ENCODE measurements around the gene ATG101.
"Not testable (repeated sequence)": the region's sequence is repeated elsewhere in the genome, so short reads cannot be mapped to it uniquely, and the experiment has no call there.

The ATG101 gene

DNA sequence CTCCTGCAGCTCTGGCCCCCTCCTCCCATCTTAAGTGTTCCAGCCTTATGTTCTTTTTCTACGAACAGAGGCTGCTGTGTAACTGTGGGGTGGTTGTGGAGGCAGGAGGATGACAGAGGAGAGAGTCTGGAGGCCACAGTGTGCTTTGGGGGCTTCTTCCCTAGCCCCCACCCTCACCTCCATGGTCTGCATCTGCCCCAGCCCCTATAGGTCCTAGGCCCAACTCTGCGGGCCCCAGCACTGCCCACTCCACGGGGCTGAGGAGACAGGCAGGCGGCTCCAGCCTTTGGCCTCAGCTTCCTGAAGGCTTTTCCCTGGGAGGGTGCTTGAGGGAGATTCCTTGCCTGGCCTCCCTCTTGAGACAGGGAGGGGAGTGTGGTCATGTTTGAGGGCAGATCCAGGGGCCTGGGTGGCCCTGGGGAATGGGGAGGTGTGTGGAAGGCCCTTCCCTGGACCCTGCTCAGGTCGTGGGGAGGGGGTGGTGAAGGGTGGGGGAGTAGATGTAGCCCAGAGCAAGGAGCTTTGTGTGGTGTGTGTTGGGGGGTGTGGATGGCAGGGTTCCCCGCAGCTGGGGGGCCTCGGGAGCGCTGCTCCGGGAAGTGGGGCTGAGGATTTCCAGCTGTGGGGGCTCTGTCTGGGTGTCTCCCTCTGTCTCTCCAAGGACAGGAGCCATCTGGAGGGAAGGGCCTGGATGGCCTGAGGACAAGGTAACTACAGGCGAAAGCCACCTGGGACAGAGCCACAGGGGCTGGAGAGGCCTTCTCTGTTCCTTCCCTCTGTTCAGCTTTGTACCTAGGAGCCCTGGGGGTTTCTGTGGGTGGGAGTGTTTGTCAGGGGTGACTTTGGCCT is 10.8 kb downstream of the ATG101 start:
- DNase-seq: no peak

DNA sequence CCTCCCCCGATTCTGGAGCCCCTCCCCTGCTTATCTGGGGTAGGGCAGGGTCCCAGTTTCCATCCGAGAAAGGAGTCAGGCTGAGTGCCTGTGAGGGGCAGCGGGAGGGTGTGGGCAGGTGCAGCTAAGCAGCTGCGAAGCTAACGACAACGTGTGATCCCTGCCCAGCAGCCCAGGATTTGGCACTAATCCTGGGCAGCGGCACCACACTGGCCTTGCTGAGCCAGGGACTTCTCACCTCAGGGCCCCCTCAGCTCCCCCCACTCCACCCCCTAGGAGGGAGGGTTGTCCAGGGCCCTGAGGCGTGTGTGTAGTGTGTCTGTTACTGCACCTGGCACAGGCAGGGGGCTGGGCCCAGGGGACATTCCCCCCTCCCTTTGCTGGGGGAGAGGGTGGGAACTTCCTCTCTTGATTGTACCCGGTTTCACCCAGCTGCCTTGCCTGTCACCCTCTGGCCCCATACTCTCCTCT is 11.5 kb downstream of the ATG101 start:
- no peak for DNase-seq

DNA sequence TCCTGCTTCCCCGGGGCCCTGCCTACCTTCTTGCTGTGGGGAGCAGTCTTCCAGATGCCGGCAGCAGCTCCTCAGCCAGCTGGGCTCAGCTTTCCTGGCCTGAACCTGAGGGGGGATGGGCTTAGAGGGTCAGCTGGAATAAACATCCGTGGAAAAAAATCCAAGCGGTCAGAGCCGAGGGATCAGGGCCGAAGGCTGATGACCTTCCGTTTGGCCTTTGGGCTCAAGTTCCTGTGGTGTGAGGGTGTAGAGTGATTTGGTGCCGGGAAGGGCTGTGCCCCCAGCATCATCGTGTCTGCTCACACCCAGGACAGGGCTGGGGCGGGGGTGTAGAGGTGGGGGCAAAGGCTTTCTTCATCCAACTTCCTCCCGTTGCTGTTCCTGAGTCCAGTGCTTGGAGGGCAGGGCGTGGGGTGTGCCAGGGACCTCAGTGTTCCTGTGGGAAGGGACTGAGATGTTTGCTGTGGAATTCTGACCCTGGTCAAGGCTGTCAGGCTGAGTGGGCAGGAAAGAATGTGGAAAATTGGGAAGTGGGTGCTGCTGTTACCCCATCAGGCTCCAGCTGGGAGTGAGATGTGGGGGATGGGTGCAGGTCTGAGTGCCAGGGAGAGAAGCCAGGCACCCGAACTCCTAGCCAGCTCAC is 12.4 kb downstream of the ATG101 start:
- no peak for DNase-seq

DNA sequence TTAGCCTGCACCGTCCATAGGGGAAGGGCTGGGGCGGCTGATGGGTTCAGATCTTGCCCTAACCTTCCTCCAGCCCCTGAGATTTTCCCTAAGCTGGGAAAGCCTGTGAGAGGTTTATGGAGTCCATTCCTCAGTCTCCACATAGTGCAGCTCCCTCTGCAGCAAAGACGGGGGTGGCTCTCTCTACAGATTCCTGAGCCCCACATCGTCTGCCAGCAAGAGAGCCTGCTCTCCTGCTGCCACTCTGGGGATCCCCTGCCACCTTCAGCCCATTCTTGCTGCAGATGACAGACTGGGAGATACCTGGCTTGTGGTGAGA is 12.8 kb downstream of the ATG101 start:
- DNase-seq: no peak

DNA sequence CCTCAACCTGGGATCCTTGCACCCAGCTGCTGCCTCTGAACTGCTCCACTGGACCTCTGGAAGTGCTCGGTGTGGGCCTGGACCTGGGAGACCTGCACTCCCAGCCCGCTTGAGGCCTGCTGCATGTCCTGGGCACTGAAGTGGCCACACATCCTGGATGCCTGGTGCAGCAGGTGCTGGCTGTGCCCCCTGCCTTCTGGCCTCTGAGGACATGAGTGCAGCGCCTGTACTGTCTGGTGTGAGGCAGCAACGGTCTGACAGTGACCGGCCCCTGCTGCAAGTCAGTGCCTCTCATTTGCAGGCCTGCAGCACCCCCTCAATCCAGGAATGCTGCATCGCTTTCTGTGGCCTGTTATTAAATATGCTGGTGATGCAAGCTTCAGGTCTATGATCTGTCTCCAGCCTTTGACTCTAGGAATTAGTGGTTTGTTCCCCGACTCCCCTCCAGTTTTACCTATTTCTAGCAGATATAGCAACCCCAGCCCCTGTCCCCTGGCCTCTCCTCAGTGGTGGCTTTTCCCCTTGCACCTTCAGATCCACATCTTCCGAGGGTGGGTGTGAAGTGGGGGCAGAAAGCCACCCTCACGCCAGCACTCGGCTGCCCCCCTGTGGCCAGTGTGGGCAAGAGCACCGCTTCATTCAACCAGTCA is 13.3 kb downstream of the ATG101 start:
- DNase-seq: peak; percentile 68

DNA sequence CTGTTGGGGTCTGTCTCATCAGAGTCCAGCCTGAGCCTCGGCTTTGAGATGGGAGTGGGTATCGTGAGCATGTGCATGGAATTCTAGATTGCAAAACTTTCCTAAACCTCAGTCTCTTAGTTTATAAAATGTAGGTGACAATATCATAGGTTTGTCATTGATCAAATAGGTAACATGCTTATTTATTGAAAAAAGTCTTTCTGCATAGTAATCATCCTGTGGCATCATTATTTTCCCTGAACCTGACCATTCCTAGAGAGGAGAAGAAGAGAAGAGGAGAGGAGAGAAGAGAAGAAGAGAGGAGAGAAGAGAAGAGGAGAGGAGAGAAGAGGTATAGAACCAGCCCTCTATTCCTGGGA is 13.8 kb downstream of the ATG101 start:
- no peak for DNase-seq

DNA sequence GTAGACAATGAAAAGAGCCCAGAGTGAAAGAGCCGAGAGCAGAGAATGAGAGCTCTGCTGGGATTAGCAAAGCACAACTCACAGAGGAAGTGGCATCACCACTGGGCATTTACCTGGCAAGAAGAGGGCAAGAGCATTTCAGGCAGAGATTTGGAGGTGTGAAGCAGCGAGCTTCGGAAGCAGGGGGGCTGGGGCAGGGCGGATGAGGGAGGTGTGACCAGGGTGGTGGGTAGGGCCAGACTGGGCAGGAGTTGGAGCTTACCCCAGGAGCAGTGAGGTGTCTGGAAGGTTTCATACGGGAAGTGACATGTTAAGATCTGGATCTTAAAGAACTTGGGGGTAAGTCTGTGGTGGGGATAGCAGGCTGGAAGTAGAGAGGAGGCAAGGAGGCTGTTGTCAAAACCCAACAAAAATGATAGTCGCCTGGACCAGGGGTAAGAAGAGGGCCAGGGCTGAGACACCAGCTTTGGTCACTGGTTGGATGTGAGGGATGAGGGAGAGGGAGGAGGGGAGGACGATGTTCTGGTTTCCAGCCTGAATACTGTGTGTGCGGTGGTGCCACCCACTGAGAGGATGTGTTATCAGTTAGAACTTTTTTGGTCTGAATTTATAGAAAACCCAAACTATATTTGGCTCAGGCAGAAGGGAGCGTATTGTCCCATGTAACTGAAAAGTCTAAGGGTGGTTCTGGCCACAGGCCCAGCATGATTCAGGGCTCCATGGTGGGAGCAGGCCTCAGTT is 14.9 kb downstream of the ATG101 start:
- no peak for DNase-seq

DNA sequence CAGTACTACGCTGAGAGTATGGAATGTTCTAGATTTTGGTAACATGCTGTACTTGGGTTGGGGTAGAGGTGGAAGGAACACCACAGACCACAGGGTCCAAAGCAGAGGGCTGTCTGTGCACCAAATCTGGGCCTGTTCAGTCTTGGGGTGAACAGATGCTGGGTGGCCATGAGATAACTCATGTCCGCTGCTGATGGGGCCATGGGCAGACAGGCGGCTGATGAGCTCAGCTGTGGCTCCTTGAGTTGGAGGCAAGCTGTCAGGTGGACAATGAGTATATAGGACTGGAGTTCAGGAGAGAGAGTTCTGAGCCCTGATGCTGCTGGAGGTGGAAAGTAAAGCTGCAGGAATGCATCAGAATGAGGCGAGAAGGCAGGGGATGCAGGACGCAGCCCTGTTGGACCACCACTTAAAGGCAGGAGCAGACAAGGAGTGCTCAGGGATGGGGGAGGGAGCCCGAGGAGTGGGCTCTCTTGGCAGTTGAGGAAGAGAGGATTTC is 16.0 kb downstream of the ATG101 start:
- no peak for DNase-seq

DNA sequence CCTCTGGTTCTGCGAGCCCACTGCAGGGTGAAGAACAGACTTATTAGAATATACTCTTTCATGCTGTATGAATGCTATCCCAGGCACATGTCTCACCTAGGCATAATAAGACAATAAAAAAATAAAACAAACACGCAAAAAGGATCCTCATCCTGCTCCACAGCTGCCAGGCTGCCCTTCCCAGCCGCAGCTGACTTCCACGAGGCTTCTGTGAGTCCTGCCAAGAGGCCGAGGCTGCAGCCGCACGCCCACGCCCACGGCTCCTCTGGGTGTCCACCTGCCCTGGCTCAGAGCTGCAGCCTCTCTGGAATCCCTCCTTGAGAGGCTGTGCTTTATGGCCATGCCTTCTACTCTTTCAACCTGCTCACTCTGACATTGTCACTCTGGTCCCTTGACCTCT is 16.6 kb downstream of the ATG101 start:
- no peak for DNase-seq

DNA sequence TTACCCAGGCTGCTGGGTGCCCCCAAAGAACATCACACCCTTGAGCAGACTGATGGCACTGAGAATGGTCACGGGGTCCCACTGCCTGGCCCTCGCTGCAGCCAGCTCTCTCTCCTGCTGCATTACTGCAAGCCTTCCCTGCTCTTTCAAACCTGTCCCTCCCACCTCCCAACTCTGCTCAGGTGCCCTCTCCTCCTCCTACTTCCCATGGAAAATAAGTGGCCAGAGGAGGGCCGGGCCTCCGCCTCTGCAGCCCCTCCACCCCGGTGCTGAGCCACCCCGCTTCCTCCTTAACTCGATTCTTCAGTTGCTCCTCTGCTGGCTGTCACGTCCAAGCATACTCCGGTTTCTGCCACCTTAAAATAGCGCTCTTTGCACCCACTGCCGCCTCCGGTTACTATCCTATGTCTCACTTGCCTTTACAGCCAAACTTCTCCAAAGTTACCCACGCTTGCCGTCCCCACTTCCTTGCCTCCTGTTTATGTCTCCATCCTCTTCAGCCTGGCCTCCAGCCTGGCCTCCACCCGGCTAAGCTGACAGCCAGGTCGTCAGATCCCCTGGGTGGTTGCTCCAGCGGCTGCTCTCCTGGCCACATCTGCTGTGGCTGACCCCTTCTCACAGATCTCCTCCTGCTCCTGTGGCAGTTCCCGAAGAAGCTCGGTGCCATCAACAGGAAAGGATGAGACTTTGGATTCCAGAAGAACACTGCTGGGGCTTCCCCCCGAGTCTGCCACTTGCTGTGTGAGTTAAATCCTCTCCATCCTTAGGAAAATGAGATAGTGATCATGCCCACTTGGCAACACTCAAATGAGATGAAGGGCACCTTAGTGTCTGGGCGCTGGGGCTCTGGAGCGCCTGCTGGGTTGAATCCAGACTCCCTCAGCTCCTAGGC is 17.4 kb downstream of the ATG101 start:
- DNase-seq: no peak

DNA sequence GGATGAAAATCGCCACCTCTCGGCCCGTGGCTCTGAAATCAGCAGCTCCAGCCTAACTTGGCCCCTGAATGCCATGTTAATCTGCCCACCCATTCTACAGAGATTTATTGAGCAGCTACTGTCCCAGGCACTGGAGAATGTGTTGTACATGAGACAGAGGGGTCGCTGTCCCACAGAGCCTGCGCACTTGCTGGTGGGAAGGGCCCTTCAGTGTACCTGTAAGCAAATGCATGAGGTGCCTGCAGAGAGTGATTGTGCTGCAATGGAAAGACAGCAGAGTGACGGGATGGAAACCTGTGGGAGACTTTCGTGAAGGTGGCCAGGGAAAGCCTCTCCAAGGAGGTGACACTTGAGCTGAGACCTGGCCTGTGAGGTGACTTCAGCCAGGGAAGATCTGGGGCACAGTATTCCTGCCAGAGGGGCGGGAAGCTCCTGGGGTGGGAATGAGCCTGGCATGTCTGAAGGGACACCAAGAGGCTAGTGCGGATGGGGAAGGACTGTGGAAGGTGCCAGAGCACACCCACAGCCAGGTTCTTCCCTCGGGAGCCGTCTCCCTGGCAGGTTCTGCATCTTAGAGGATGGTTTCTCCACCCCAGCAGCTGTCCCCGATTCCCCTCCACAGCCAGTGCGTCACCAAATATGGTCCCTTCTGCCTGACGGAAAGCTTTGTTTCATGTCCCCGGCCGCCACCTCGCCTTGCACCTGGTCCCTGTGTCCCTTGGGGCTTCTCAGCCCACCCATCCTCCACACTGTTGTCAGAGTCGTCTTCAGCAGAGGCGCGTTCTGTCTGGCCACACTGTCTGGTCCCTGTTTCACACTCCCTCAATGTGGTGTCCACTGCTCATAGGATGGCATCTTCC is 18.4 kb downstream of the ATG101 start:
- DNase-seq: no peak

DNA sequence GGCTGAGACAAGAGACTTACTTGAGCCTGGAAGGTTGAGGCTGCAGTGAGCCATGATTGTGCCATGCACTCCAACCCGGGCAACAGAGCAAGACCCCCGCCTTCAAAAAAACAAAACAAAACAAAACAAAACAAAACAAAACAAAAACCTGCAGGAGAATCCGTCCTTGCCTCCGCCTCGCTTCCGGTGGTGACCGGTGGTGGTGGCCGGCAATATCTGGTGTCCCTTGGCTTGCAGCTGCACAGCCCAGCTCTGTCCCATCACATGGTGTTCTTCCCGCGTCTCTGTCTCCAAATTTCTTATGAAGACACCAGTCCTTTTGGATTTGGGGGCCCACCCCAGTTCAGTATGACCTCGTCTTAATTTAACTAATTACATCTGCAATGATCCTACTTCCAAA is 19.7 kb downstream of the ATG101 start:
- no peak for DNase-seq

DNA sequence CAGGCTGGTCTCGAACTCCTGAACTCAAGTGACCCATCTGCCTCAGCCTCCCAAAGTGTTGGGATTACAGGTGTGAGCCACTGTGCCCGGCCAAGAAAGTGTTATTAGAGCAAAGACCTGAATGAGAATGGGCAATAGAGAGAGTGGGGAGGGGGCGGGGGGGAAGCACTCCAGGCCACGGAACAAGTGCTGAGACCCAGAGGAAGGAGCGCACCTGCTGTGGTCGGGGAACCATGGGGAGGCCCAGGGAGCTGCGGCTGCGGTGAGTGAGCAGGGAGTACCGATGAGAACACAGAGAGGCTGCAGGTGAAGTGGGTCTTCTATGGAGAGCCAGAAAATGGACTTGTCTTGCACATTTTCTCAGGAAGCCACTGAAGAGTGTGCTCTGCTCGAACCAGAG is 20.5 kb downstream of the ATG101 start:
- DNase-seq: no peak

DNA sequence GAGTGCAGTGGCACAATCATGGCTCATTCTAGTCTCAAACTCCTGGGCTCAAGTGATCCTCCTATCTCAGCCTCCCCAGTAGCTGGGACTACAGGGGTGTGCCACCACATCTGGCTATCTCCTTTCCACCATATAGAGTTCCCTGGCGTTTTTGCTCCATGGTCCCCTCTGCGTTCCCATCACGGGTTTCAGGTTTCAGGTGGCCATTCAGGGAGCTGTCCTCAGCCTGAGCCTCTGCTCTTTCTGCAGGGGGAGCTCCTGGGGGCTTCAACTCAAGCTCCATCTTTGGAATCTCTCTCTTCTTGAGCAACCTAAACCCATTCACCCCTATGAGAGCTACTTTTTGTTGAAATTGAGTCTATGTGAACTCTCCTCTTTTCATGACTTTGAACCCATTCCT is 21.3 kb downstream of the ATG101 start:
- no peak for DNase-seq

DNA sequence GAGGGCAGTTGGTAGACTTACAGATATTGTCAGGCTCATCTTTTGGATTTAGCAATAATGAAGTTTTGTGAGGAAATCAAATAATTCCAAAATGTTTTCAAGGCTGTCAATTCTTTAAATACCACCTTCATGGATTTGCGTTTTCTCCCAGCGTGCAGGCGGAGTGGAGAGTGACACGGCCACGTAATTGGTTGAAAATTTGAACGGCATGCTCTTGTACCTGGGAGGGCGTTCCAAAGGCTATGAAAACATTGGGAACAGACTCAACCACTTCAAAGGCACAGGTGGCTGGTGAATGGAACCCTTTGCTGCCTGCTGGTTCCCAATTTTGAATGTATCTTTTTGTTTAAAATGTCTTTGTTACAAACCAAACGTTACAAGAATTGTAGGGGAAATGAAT is 22.1 kb downstream of the ATG101 start:
- DNase-seq: no peak

DNA sequence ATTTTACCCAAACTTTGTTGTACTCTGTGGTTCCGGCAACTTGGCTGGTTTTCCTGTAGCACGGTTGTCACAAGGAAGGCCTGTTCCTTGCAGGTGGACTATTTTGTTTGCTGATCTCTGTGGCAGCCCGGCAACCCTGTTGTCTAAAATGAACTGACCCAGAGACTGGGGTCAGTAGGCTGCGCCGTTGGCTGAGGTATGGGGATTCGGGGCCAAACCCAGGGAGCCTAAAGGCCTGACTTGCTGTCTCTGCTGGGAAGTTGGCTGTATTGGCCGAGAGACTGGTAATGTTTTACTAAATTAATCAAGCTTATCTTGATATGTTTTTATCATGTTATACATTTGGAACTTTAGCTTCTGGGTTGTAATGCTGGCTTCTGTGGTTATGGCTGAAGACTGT is 23.6 kb downstream of the ATG101 start:
- DNase-seq: no peak

DNA sequence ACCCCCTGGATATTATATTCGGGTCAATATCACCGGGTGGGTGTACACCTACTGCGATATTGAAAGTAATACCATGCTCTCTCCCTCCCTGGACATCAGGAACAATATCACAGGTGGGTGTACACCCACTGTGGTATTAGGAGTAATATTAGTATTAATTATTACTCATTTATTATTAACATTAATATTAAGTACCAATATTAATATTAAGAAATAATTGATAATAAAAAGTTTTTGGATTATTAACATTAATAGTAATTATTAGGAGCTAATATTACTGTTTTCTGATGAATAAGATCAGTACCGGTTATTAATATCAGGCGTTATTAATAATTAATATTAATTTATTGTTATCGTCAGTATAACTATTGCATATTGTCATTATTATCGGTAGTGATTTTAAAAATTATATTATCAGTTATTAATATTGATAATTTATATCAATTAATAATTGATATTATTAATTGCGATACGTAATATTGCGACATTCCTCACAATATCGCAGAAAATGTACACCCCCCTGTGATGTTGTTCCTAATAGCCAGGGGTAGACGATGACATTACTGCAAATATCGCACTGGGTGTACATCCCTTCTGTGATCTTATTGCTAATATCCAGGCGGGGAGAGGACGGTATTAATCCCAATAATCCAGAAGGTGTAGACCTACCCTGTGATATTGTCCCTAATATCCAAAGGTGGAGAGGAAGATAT is 26.7 kb downstream of the ATG101 start:
- DNase-seq: no peak

DNA sequence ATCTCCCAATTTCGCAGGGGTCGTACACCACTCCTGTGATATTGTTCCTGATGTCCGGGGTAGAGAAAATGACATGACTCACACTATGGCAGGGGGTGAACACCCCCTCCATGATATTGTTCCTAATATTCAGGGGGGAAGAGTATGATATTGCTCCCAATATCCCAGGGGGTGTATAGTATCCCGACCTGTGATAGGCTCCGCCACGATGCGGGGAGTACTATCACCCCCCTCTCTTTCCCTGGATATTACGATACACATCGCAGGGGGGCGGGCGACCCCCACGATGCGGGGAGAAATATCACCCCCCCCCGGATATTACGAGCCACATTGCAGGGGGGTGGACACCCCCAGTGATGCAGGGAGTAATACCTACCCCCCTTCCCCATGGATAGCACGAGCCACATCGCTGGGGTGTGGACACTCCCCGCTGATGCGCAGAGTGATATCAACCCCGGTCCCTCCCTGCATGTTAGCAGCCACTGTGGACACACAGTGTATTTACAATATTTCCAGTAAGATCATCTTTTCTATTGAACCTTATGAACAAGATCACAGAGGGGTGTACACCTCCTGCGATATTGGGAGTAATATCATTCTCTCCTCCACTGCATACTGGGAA is 27.4 kb downstream of the ATG101 start:
- no peak for DNase-seq

DNA sequence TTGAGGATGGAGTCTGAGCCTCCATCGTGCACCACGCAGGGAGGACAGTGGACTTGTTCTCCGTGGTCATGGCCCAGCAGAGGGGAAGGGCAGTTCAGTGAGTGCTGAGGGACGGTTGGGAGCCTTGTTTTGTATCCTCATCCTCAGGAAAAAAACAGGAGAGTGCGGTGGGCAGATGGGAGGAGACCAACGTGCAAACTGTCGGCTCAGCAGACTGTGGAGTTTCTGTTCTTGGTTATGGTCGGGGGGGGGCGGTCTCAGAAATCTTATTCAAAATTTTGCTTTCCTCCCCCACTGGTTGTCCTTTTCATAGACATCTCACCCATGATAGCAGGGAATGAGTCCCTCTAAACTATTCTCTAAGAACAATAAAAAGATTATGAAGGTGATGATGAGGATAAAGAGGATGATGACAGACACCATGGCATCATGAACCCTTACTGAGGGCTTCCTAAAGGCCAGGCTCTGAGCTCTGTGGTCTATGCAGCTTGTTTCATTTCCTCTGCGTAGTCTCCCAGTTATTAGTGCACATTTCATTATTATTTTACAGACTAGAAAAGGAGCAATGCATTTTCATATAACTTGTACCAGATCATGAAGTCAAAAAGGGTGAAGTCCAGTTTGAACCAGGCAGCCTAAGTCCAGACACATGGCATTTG is 34.8 kb downstream of the ATG101 start:
- DNase-seq: not testable (repeated sequence)
